ENCODE results near the gene EPAS1. TPM values are rescaled to one million over a fixed set of nuclear protein-coding genes. Genes with fewer than 3 reads are reported as not detected.

Gene EPAS1
- total RNA-seq, 6 experiments from 2014 or later, result 101 to 232 (median 170) TPM

GRCh38 chr2:46320141-46320567 lies 22.9 kb downstream of the EPAS1 start:
- Histone ChIP-seq H3K4me1 (peaks cover 0 to 93% (median 43%) of the 10 kb centered on the region in 4 donors), H3K27me3 (no peaks in the 10 kb centered on the region), H3K4me3 (peak overlapping the region in 1 of 3 donors; percentile 6), H3K27ac (peak overlapping the region; percentile 31 to 82 (median 69)), H3K9me3 (no peaks in the 10 kb centered on the region), H3K36me3 (no peaks in the 10 kb centered on the region)
- TF ChIP-seq POLR2A (IDR thresholded peaks at IDR 0.05), result peak; percentile 67
- TF ChIP-seq CTCF (IDR thresholded peaks at IDR 0.05), result no peak
- intact Hi-C loops (cut with DNase I), result no loop called here
- peak in 1 of 3 donors; percentile 68 for DNase-seq
- WGBS (ENCODE audit: insufficient coverage, low coverage, low lambda C conversion rate, missing lambda C conversion rate), result 17% methylated on average over 8 of the region's 8 CpGs
- ATAC-seq, result peak; percentile 31 to 59 (median 58)

GRCh38 chr2:46323730-46324129 lies 26.5 kb downstream of the EPAS1 start:
- Histone ChIP-seq H3K36me3 (no peaks in the 10 kb centered on the region), H3K4me1 (peaks cover 0 to 95% (median 46%) of the 10 kb centered on the region in 4 donors), H3K9me3 (no peaks in the 10 kb centered on the region), H3K27ac (peak overlapping the region in 1 of 3 donors; percentile 93), H3K27me3 (no peaks in the 10 kb centered on the region), H3K4me3 (no peak overlapping the region)
- TF ChIP-seq POLR2A (IDR thresholded peaks at IDR 0.05), result no peak
- TF ChIP-seq CTCF (IDR thresholded peaks at IDR 0.05), result no peak
- WGBS (ENCODE audit: insufficient coverage, low coverage, low lambda C conversion rate, missing lambda C conversion rate), result 26% methylated on average over 4 of the region's 4 CpGs
- DNase-seq (no peak), ATAC-seq (no peak)
- intact Hi-C loops (cut with DNase I), result no loop called here

- ATAC-seq (peak in 3 of 4 donors; percentile 7 to 49 (median 9)), DNase-seq (no peak)
- intact Hi-C loops (cut with DNase I), result no loop called here
- Histone ChIP-seq H3K4me3 (no peak overlapping the region), H3K27ac (peak overlapping the region; percentile 31 to 93 (median 70)), H3K9me3 (no peaks in the 10 kb centered on the region), H3K4me1 (peaks cover 0 to 99% (median 49%) of the 10 kb centered on the region in 4 donors), H3K27me3 (no peaks in the 10 kb centered on the region), H3K36me3 (no peaks in the 10 kb centered on the region)
- 85% methylated on average over 5 of the region's 6 CpGs for WGBS (ENCODE audit: insufficient coverage, low coverage, low lambda C conversion rate, missing lambda C conversion rate)
- TF ChIP-seq POLR2A (IDR thresholded peaks at IDR 0.05) (no peak), CTCF (IDR thresholded peaks at IDR 0.05) (no peak)
These were observed 28.1 kb downstream of the EPAS1 start for GRCh38 chr2:46325182-46325928.

- TF ChIP-seq CTCF (IDR thresholded peaks at IDR 0.05), result no peak
- TF ChIP-seq POLR2A (IDR thresholded peaks at IDR 0.05), result peak; percentile 52
- Histone ChIP-seq H3K4me1 (peaks cover 0 to 99% (median 53%) of the 10 kb centered on the region in 4 donors), H3K27me3 (no peaks in the 10 kb centered on the region), H3K4me3 (no peak overlapping the region), H3K36me3 (no peaks in the 10 kb centered on the region), H3K9me3 (no peaks in the 10 kb centered on the region), H3K27ac (peak overlapping the region; percentile 31 to 93 (median 70))
- DNase-seq (peak; percentile 55 to 92 (median 84)), ATAC-seq (peak; percentile 72 to 86 (median 76))
- 24% methylated on average over 7 of the region's 8 CpGs for WGBS (ENCODE audit: insufficient coverage, low coverage, low lambda C conversion rate, missing lambda C conversion rate)
- intact Hi-C loops (cut with DNase I), result no loop called here
These were observed 29.2 kb downstream of the EPAS1 start for GRCh38 chr2:46326231-46326980.
